Type B pancreatic cell (in vitro differentiated cells): ENCODE measurements around the gene EMILIN3. TPM values are rescaled to one million over a fixed set of nuclear protein-coding genes. Genes with fewer than 3 reads are reported as not detected.

Experiments used
- DNase-seq: peaks from one replicate; pipeline ENCODE4 v3.0.0; 2021; ENCODE audit warnings: mixed read lengths; ENCODE audit not compliant: unreplicated experiment; ENCODE audit errors: extremely low spot score
- H3K27ac Mint-ChIP-seq: 2 replicates; pipeline ENCODE4 v1.8.0; 2021; ENCODE audit warnings: mild to moderate bottlenecking, mixed read lengths
- H3K27me3 Mint-ChIP-seq: 2 replicates; pipeline ENCODE4 v1.8.0; 2021; ENCODE audit warnings: mixed read lengths
- H3K36me3 Mint-ChIP-seq: 2 replicates; pipeline ENCODE4 v1.8.0; 2021; ENCODE audit warnings: mixed read lengths
- H3K4me1 Mint-ChIP-seq: one replicate; pipeline ENCODE4 v1.8.0; 2021; ENCODE audit warnings: mixed read lengths; ENCODE audit not compliant: unreplicated experiment
- H3K4me3 Mint-ChIP-seq: 2 replicates; pipeline ENCODE4 v1.8.0; 2021; ENCODE audit warnings: mild to moderate bottlenecking, mixed read lengths
- H3K9me3 Mint-ChIP-seq: 2 replicates; pipeline ENCODE4 v1.8.0; 2021; ENCODE audit warnings: mixed read lengths
- total RNA-seq: library from RNA; stranded (reverse); gene quantifications from 2 replicates; pipeline ENCODE4 v1.2.1, GENCODE V29; 2021; ENCODE audit warnings: low replicate concordance
- TF ChIP-seq, protein P1 (sequence below): fragments of 200-600 bp; sonication (generic); conservative IDR thresholded peaks from 2 replicates; pipeline ENCODE4 v1.5.0; 2021; ENCODE audit warnings: antibody characterized with exemption, mild to moderate bottlenecking

Gene EMILIN3
- total RNA-seq, 1 donor from 2014 or later = 10.3 TPM

DNA sequence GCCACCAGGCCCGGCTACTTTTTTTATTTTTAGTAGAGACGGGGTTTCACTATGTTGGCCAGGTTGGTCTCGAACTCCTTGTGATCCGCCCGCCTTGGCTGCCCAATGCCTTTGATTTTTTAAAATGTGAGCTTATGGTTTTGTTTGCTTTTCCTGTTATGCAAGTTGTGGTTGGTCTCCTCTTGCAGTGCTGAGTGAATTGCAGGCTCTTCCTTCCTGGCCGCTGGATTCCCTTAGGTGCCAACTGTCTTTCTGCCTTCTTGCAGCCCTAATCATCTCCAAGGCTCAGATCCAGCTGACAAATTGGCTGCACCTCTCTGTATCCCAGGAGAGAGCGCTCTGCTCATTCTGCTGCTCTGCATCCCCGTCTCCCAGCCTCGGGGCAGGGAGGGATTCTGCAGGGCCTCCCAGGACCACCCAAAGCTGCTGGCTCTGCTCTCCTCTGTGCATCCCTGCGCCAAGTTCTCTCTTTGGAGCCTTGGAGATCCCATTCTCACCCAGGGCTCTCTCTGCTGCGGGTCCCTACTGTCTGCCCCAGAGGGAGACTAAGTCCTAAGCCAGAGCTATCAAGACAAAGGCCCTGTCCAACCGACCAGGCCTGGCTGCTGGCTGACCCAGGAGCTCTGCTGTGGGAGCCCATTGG lies 14.1 kb upstream of the EMILIN3 start:
- no peaks in the 10 kb centered on the region for H3K36me3 Mint-ChIP-seq
- H3K27ac Mint-ChIP-seq = no peak overlapping the region
- no peak overlapping the region for H3K4me3 Mint-ChIP-seq
- DNase-seq = no peak
- peaks cover 7% of the 10 kb centered on the region for H3K27me3 Mint-ChIP-seq
- H3K4me1 Mint-ChIP-seq = peaks cover 9% of the 10 kb centered on the region
- no peaks in the 10 kb centered on the region for H3K9me3 Mint-ChIP-seq
- TF ChIP-seq, protein P1, sequence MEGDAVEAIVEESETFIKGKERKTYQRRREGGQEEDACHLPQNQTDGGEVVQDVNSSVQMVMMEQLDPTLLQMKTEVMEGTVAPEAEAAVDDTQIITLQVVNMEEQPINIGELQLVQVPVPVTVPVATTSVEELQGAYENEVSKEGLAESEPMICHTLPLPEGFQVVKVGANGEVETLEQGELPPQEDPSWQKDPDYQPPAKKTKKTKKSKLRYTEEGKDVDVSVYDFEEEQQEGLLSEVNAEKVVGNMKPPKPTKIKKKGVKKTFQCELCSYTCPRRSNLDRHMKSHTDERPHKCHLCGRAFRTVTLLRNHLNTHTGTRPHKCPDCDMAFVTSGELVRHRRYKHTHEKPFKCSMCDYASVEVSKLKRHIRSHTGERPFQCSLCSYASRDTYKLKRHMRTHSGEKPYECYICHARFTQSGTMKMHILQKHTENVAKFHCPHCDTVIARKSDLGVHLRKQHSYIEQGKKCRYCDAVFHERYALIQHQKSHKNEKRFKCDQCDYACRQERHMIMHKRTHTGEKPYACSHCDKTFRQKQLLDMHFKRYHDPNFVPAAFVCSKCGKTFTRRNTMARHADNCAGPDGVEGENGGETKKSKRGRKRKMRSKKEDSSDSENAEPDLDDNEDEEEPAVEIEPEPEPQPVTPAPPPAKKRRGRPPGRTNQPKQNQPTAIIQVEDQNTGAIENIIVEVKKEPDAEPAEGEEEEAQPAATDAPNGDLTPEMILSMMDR = no peak

DNA sequence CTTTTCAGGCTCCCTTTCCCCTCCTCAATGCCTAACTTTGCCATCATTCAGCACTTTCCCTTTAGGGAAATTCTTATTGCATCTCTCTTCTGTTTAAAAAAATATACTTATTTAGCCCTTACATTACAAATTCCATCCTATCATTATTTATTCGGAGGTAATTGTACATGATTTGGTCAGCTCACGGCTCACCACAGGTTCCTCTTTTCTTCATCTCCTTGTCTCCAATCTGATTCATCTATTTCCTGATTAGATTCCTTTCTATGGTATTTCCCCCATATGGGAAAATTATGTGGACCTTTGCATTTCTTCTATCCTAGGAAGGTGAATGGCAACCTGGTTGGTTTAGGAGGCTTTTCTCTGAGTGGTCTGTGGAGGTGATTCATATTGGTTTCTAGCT lies 12.9 kb upstream of the EMILIN3 start:
- Mint-ChIP-seq H3K4me3 (no peak overlapping the region), H3K36me3 (no peaks in the 10 kb centered on the region), H3K4me1 (peaks cover 9% of the 10 kb centered on the region), H3K27ac (no peak overlapping the region), H3K9me3 (no peaks in the 10 kb centered on the region), H3K27me3 (peaks cover 7% of the 10 kb centered on the region)
- no peak for DNase-seq
- TF ChIP-seq, protein P1 = no peak

DNA sequence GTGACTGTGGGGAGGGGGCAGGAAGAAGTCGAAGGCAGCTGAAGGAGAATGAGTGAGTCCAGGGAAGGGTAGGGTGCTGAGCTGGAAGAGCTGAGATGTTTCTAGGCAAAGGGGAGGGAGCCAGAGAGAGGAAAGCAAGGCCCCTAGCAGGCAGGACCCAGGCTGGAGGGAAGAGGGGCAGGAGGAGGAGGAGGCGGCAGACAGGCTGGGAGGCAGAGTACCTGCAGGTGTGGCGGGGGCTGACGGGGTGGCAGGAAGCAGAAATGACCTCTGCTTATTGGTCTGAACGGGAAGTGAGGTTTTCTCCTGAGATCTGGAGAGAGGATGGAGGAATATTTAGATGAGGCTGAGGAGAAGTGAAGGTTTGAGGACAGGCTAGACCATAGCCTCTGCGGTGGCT lies 10.7 kb upstream of the EMILIN3 start:
- DNase-seq = no peak
- no peaks in the 10 kb centered on the region for H3K9me3 Mint-ChIP-seq
- H3K36me3 Mint-ChIP-seq = no peaks in the 10 kb centered on the region
- no peak overlapping the region for H3K4me3 Mint-ChIP-seq
- no peak overlapping the region for H3K27ac Mint-ChIP-seq
- peaks cover 19% of the 10 kb centered on the region for H3K27me3 Mint-ChIP-seq
- peaks cover 21% of the 10 kb centered on the region for H3K4me1 Mint-ChIP-seq
- TF ChIP-seq, protein P1 = no peak

DNA sequence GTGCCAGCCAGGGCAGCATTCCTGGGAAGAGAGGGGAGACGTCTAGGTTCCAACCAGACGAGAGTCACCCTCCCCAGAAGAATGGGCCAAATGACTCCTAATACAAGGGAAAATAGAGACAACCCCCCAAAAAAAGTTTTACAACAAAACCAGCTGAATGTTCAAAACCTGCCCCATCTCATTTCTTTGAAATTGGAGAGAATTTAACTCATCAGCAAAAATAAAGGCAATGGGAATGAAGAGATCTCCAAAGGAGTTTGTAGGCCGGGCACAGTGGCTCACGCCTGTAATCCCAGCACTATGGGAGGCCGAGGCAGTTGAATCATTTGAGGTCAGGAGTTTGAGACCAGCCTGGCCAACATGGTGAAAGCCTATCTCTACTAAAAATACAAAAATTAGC lies 9.7 kb upstream of the EMILIN3 start:
- Mint-ChIP-seq H3K9me3 (peaks cover 1% of the 10 kb centered on the region), H3K4me1 (peaks cover 21% of the 10 kb centered on the region), H3K36me3 (no peaks in the 10 kb centered on the region), H3K27ac (no peak overlapping the region), H3K4me3 (no peak overlapping the region), H3K27me3 (peaks cover 19% of the 10 kb centered on the region)
- TF ChIP-seq, protein P1 = no peak
- no peak for DNase-seq

DNA sequence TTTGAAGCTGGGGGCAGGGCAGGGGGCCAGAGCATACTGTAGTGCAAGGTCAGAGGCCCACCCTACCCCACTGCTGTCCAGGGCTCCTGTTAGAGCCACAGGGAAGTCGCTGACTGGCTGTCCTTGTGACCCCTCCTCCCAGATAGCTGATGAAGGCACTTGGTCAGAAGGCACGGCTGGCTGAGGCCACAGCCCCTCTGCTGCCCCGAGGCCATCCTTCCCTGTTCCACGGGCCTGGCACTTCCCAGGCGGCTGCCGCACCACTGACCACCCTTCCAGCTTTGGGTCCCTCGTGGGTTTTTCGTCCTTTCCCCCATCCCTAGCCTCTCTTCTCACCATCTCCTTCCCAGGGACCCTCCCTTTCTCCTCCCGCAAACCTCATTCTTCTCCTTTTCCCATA lies 9.2 kb upstream of the EMILIN3 start:
- Mint-ChIP-seq H3K27me3 (peaks cover 19% of the 10 kb centered on the region), H3K9me3 (peaks cover 5% of the 10 kb centered on the region), H3K36me3 (no peaks in the 10 kb centered on the region), H3K4me3 (no peak overlapping the region), H3K4me1 (peaks cover 21% of the 10 kb centered on the region), H3K27ac (no peak overlapping the region)
- TF ChIP-seq, protein P1 = no peak
- DNase-seq = no peak
